ENCODE data around the gene TUBD1. TPM values are rescaled to one million over a fixed set of nuclear protein-coding genes. Genes with fewer than 3 reads are reported as not detected.

TUBD1 gene
- total RNA-seq, 4 donors from 2014 or later: 4.2 to 18.9 (median 9.1) TPM

DNA sequence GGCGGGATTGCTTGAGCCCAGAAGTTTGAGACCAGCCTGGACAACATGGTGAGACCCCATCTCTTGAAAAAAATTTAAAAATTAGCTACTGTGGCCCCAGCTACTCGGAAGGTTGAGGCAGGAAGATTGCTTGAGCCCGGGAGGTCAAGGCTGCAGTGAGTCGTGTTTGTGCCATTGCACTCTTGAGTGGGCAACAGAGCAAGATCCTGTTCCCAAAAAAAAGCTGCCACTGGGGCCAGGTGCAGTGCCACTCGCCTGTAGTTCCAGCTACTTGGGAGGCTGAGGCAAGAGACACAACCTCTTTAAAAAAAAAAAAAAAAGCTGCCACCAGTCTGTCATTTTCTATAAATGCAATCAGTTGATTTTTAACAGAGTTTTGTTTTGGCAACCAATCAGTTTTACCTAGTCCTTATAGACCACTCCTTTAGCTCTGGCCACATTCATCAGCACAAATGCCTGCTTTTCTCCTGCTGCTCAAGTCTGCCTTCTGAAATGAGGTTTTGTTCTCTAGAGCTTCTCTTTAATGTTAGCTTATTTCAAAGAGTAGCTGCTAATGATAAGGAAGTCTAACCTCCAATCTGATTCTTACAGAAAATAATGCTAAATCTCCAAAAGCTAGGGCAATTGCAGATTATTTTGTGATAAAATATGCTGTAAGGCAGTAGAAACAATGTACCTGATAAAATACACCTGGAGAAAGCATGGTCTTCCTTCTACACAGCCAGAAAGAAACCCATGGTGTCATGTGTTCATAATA is 64.8 kb downstream of the TUBD1 start:
- Histone ChIP-seq H3K4me3 (no peak overlapping the region), H3K36me3 (no peaks in the 10 kb centered on the region), H3K27me3 (no peaks in the 10 kb centered on the region), H3K9me3 (no peaks in the 10 kb centered on the region), H3K27ac (peak overlapping the region; percentile 73), H3K4me1 (peaks cover 52% of the 10 kb centered on the region)
- no peak for DNase-seq (ENCODE audit: low spot score in 2 of 2)
- TF ChIP-seq EP300 (IDR thresholded peaks at IDR 0.05) (no peak), POLR2AphosphoS5 (IDR thresholded peaks at IDR 0.05) (no peak), POLR2A (IDR thresholded peaks at IDR 0.05) (no peak)
- TF ChIP-seq, protein P1, sequence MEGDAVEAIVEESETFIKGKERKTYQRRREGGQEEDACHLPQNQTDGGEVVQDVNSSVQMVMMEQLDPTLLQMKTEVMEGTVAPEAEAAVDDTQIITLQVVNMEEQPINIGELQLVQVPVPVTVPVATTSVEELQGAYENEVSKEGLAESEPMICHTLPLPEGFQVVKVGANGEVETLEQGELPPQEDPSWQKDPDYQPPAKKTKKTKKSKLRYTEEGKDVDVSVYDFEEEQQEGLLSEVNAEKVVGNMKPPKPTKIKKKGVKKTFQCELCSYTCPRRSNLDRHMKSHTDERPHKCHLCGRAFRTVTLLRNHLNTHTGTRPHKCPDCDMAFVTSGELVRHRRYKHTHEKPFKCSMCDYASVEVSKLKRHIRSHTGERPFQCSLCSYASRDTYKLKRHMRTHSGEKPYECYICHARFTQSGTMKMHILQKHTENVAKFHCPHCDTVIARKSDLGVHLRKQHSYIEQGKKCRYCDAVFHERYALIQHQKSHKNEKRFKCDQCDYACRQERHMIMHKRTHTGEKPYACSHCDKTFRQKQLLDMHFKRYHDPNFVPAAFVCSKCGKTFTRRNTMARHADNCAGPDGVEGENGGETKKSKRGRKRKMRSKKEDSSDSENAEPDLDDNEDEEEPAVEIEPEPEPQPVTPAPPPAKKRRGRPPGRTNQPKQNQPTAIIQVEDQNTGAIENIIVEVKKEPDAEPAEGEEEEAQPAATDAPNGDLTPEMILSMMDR (IDR thresholded peaks at IDR 0.05): no peak
- WGBS: 92% methylated on average over 5 of the region's 5 CpGs

DNA sequence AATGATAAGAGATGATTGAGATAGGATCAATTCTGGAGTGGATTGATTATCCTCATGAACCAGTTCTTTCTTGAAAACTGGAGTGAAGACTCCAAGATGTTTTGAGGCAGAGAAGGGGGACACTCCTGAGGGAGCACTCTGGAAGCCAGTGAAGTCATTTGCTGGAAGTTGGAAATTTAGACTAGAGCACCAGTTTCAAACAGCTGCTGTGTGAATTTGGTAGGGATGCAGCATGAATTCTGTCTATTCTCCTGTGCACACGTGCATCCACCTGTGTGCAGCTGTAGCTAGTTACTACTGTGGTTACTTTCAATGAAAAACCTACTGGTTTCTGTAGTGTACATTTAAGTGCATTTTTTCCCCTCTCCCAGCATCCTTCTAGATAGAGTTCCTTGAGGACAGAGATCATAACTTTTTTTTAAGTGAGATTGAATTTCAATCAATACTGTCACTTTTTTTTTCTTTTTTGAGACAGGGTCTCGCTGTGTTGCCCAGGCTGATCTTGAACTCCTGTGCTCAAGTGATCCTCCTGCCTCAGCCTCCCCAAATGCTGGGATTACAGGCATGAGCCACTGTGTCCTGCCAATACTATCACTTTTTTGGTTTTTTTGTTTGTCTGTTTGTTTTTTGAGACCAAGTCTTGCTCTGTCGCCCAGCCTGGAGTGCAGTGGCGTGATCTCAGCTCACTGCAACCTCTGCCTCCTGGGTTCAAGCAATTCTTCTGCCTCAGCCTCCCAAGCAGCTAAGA is 65.9 kb downstream of the TUBD1 start:
- no peak for TF ChIP-seq EP300 (IDR thresholded peaks at IDR 0.05)
- no peak for TF ChIP-seq POLR2A (IDR thresholded peaks at IDR 0.05)
- Histone ChIP-seq H3K27ac (peak overlapping the region; percentile 84), H3K4me1 (peaks cover 50% of the 10 kb centered on the region), H3K9me3 (no peaks in the 10 kb centered on the region), H3K4me3 (no peak overlapping the region), H3K36me3 (peaks cover under 1% of the 10 kb centered on the region), H3K27me3 (no peaks in the 10 kb centered on the region)
- WGBS: 87% methylated on average over 4 of the region's 4 CpGs
- DNase-seq (ENCODE audit: low spot score in 2 of 2): no peak

DNA sequence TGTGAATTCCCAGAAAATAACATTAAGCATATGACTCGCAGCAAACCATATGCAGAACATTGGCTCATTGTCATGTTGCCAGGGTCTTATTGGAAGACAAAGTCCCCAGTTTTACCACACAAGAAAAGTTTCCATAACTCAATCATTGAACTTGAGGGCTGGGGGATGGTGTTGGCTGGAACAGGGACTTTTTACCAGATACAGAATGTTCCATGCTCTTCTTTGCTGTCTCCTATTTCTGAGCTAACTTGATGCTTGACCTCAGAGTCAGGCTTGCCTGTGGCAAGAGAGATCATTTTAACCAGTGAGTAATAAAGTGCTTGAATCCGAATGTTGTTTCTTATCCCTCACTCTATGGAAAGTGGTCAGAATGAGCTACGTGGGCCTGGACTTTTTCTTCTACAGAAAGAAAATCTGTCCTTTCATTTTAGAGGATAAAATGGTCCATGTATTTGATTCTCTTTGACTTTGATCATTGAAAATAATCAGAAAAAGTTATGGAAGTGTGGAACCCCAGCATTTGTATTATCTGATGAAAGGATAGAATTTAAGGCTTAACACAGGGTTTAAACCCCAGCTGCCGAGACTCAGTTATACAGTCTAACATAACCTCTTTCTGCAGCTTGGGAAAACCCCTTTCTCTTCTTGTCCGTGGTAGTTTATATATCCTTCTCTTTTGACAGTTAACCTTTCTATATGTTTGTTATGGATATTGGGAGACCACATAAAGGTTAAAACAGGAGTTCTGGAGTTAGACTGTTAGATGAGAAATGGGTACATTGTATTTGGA is 67.0 kb downstream of the TUBD1 start:
- 66% methylated on average over 5 of the region's 5 CpGs for WGBS
- peak overlapping the region; percentile 84 for H3K27ac ChIP-seq
- H3K4me1 ChIP-seq: peaks cover 49% of the 10 kb centered on the region
- no peak overlapping the region for H3K4me3 ChIP-seq
- DNase-seq (ENCODE audit: low spot score in 2 of 2): no peak
- no peaks in the 10 kb centered on the region for H3K9me3 ChIP-seq
- peak; percentile 77 for TF ChIP-seq EP300 (IDR thresholded peaks at IDR 0.05)
- TF ChIP-seq, protein P1 (IDR thresholded peaks at IDR 0.05): no peak
- TF ChIP-seq POLR2AphosphoS5 (IDR thresholded peaks at IDR 0.05): peak in 1 of 3 donors; percentile 75
- H3K36me3 ChIP-seq: peaks cover 4% of the 10 kb centered on the region
- H3K27me3 ChIP-seq: no peaks in the 10 kb centered on the region

DNA sequence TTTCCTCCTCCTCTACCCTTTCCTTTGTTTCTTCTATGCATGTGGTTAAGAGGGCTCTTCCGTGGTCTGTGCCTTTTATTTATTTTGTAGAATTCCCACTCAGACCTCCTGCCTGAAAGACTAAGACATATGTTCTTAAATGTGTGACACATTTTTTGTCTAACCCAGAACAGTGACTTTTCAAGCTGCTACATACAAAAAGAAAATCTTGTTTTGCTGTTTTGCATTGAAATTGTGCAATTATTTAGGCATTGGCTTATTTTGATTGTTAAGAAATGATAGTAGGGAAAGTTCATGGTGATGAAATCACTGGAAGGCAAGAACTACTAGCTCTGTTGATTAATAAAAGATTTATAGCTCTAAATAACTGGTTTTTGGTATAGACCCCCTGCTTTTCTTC is 76.8 kb downstream of the TUBD1 start:
- H3K9me3 ChIP-seq: no peaks in the 10 kb centered on the region
- 68% methylated on average over 1 of the region's 1 CpG for WGBS
- H3K4me1 ChIP-seq: peaks cover 6% of the 10 kb centered on the region
- peak overlapping the region; percentile 26 for H3K27ac ChIP-seq
- H3K36me3 ChIP-seq: peaks cover 14% of the 10 kb centered on the region
- no peak overlapping the region for H3K4me3 ChIP-seq
- TF ChIP-seq POLR2AphosphoS5 (IDR thresholded peaks at IDR 0.05) (no peak), EP300 (IDR thresholded peaks at IDR 0.05) (no peak), POLR2A (IDR thresholded peaks at IDR 0.05) (no peak)
- TF ChIP-seq, protein P1 (IDR thresholded peaks at IDR 0.05): no peak
- H3K27me3 ChIP-seq: no peaks in the 10 kb centered on the region
- DNase-seq (ENCODE audit: low spot score in 2 of 2): no peak

DNA sequence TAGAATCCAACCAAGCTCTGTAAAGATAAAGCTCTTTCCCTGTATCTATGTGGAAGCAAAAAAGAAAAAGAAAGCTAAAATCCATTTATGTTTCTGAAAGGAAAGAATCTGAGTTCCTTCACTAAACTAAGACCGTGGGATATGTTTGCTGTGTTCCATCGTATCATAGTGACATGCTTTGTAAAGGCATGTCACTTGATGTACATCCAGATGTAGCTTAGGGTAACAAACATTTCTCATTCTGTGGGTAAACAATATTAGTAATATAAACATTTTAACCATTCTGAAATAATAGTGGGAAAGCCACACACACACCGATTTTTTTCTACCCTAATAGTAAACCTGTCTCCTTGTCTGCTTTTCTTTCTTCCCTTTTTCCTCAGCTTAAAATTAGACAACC is 78.1 kb downstream of the TUBD1 start:
- no peaks in the 10 kb centered on the region for H3K27me3 ChIP-seq
- H3K4me1 ChIP-seq: peaks cover 6% of the 10 kb centered on the region
- DNase-seq (ENCODE audit: low spot score in 2 of 2): no peak
- H3K4me3 ChIP-seq: no peak overlapping the region
- WGBS: 89% methylated on average over 3 of the region's 3 CpGs
- TF ChIP-seq POLR2AphosphoS5 (IDR thresholded peaks at IDR 0.05) (no peak), EP300 (IDR thresholded peaks at IDR 0.05) (no peak), POLR2A (IDR thresholded peaks at IDR 0.05) (no peak)
- TF ChIP-seq, protein P1 (IDR thresholded peaks at IDR 0.05): no peak
- H3K9me3 ChIP-seq: no peaks in the 10 kb centered on the region
- peak overlapping the region; percentile 5 for H3K27ac ChIP-seq
- peaks cover 14% of the 10 kb centered on the region for H3K36me3 ChIP-seq

All from suprapubic skin (tissue), 4 donors.